Measurements from ENCODE around the gene PLPPR3. TPM values are rescaled to one million over a fixed set of nuclear protein-coding genes. Genes with fewer than 3 reads are reported as not detected.
A peak's percentile ranks its signal among the peaks of the same experiment; 100 is the strongest.
"Not testable (repeated sequence)": the region's sequence is repeated elsewhere in the genome, so short reads cannot be mapped to it uniquely, and the experiment has no call there.

PLPPR3 gene
- total RNA-seq, 2 donors from 2014 or later, result 0.27 to 20.3 TPM

GRCh38 chr19:854549-854948 is 32.8 kb upstream of the PLPPR3 start:
- H3K27ac ChIP-seq, result no peak overlapping the region
- 74% methylated on average over 6 of the region's 6 CpGs for WGBS
- no peak overlapping the region for H3K4me3 ChIP-seq
- peaks cover 6% of the 10 kb centered on the region for H3K27me3 ChIP-seq (replicated peaks; ENCODE audit: insufficient read depth)
- no peaks in the 10 kb centered on the region for H3K36me3 ChIP-seq
- intact Hi-C loops (cut with DNase I), result no loop called here
- H3K4me1 ChIP-seq (replicated peaks), result peaks cover 4% of the 10 kb centered on the region
- DNase-seq (ENCODE audit: low spot score), result no peak
- TF ChIP-seq CTCF (IDR thresholded peaks at IDR 0.05), result no peak
- no peak for TF ChIP-seq POLR2A (IDR thresholded peaks at IDR 0.05)
- TF ChIP-seq POLR2AphosphoS5 (IDR thresholded peaks at IDR 0.05), result no peak
- H3K9me3 ChIP-seq, result no peaks in the 10 kb centered on the region

DNA sequence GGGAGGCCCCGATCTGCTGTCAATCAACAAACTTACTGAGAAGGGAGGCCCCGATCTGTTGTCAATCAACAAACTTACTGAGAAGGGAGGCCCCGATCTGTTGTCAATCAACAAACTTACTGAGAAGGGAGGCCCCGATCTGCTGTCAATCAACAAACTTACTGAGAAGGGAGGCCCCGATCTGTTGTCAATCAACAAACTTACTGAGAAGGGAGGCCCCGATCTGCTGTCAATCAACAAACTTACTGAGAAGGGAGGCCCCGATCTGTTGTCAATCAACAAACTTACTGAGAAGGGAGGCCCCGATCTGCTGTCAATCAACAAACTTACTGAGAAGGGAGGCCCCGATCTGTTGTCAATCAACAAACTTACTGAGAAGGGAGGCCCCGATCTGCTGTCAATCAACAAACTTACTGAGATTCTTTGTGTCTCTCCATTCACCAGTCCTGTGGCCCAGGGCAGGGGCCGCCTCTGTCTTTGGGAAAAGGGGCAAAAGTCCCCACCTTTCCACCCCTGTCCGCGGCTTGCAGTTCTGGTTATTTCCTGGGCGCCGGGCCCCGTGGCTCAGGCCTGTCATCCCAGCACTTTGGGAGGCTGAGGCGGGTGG is 32.0 kb upstream of the PLPPR3 start:
- 71% methylated on average over 13 of the region's 17 CpGs for WGBS
- H3K27me3 ChIP-seq (replicated peaks; ENCODE audit: insufficient read depth); H3K4me3 ChIP-seq; H3K36me3 ChIP-seq; H3K27ac ChIP-seq; H3K4me1 ChIP-seq (replicated peaks); H3K9me3 ChIP-seq; DNase-seq (ENCODE audit: low spot score); intact Hi-C loops (cut with DNase I): not testable (repeated sequence)

GRCh38 chr19:853014-853585 is 31.3 kb upstream of the PLPPR3 start:
- Histone ChIP-seq H3K9me3 (no peaks in the 10 kb centered on the region), H3K4me3 (no peak overlapping the region), H3K27ac (no peak overlapping the region), H3K36me3 (no peaks in the 10 kb centered on the region), H3K27me3 (replicated peaks; ENCODE audit: insufficient read depth) (peaks cover 6% of the 10 kb centered on the region), H3K4me1 (replicated peaks) (peaks cover 4% of the 10 kb centered on the region)
- no peak for DNase-seq (ENCODE audit: low spot score)
- TF ChIP-seq POLR2A (IDR thresholded peaks at IDR 0.05), result no peak
- TF ChIP-seq POLR2AphosphoS5 (IDR thresholded peaks at IDR 0.05), result no peak
- no peak for TF ChIP-seq CTCF (IDR thresholded peaks at IDR 0.05)
- intact Hi-C loops (cut with DNase I), result no loop called here
- WGBS, result 22% methylated on average over 62 of the region's 67 CpGs

GRCh38 chr19:852136-853013 is 30.6 kb upstream of the PLPPR3 start, which contains the start of gene ELANE:
Gene ELANE (plus strand): TSS chr19:852303. CDS start chr19:852329, 26 bp downstream.
- no peaks in the 10 kb centered on the region for H3K9me3 ChIP-seq
- no peak for DNase-seq (ENCODE audit: low spot score)
- no peaks in the 10 kb centered on the region for H3K36me3 ChIP-seq
- no peak for TF ChIP-seq POLR2AphosphoS5 (IDR thresholded peaks at IDR 0.05)
- no peak for TF ChIP-seq CTCF (IDR thresholded peaks at IDR 0.05)
- TF ChIP-seq POLR2A (IDR thresholded peaks at IDR 0.05), result no peak
- WGBS, result 72% methylated on average over 37 of the region's 55 CpGs
- H3K4me3 ChIP-seq, result no peak within 1 kb of the TSS
- intact Hi-C loops (cut with DNase I), result no loop called here
- peaks cover 6% of the 10 kb centered on the region for H3K27me3 ChIP-seq (replicated peaks; ENCODE audit: insufficient read depth)
- H3K4me1 ChIP-seq (replicated peaks), result peaks cover 4% of the 10 kb centered on the region
- H3K27ac ChIP-seq, result peak within 1 kb of the TSS; percentile 55 to 64

- no peak for DNase-seq (ENCODE audit: low spot score)
- H3K36me3 ChIP-seq, result no peaks in the 10 kb centered on the region
- H3K27ac ChIP-seq, result peak overlapping the region; percentile 55 to 64
- H3K4me3 ChIP-seq, result no peak overlapping the region
- H3K9me3 ChIP-seq, result no peaks in the 10 kb centered on the region
- intact Hi-C loops (cut with DNase I), result no loop called here
- H3K27me3 ChIP-seq (replicated peaks; ENCODE audit: insufficient read depth), result peaks cover 6% of the 10 kb centered on the region
- TF ChIP-seq CTCF (IDR thresholded peaks at IDR 0.05), result no peak
- TF ChIP-seq POLR2A (IDR thresholded peaks at IDR 0.05), result no peak
- no peak for TF ChIP-seq POLR2AphosphoS5 (IDR thresholded peaks at IDR 0.05)
- peaks cover 4% of the 10 kb centered on the region for H3K4me1 ChIP-seq (replicated peaks)
- 52% methylated on average over 8 of the region's 13 CpGs for WGBS
Observed at GRCh38 chr19:850979-851335, 29.2 kb upstream of the PLPPR3 start.
